ENCODE results near the gene CADPS2. TPM values are rescaled to one million over a fixed set of nuclear protein-coding genes. Genes with fewer than 3 reads are reported as not detected.

Gene CADPS2
- total RNA-seq, 2 experiments from 2014 or later = not detected

DNA sequence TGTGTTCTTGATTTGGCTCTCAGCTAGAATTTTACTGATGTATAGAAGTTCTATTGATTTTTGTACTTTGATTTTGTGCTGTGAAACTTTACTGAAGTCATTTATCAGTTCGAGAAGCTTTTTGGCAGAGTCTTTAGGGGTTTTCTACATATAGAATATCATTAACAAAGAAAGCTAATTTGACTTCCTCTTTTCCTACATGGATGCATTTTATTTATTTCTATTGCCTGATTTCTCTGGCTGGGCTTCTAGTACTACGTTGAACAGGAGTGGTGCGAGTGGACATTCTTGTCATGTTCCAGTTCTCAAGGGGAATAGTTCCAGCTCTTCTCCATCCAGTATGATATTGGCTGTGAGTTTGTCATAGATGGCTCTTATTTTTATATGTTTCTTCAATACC is 252.8 kb downstream of the CADPS2 start:
- no peak overlapping the region for H2AFZ ChIP-seq (ENCODE audit: low read length)
- DNase-seq (ENCODE audit: low spot score) = no peak
- no peak for TF ChIP-seq CTCF (conservative IDR thresholded peaks at IDR 0.05; ENCODE audit: low read length)
- TF ChIP-seq EZH2phosphoT487 (IDR thresholded peaks at IDR 0.05; ENCODE audit: borderline replicate concordance, low read depth, low read length) = no peak
- ChIA-PET POLR2A (no interaction called here), CTCF (ENCODE audit: unreplicated experiment) (no interaction called here)
- no peaks in the 10 kb centered on the region for H3K79me2 ChIP-seq (ENCODE audit: insufficient read depth, low read depth, low read length)
- H4K20me1 ChIP-seq (ENCODE audit: insufficient read depth, low read length) = no peaks in the 10 kb centered on the region
- H3K4me3 ChIP-seq (ENCODE audit: low read depth, low read length, poor library complexity, severe bottlenecking) = no peak overlapping the region
- H3K4me1 ChIP-seq (ENCODE audit: insufficient read depth, low read length, poor library complexity, severe bottlenecking) = no peaks in the 10 kb centered on the region
- no peaks in the 10 kb centered on the region for H3K9me3 ChIP-seq (ENCODE audit: low read length)
- intact Hi-C loops (cut with micrococcal nuclease; ENCODE audit: unreplicated experiment) = no loop called here
- no peaks in the 10 kb centered on the region for H3K36me3 ChIP-seq (ENCODE audit: insufficient read depth, low read length)
- no peak overlapping the region for H3K4me2 ChIP-seq (ENCODE audit: low read length)
- no peaks in the 10 kb centered on the region for H3K9me2 ChIP-seq (ENCODE audit: insufficient read depth, low read length)
- H3K27ac ChIP-seq (ENCODE audit: low read depth, low read length, poor library complexity, severe bottlenecking) = no peak overlapping the region
- BruUV-seq (replicated peaks) = no TSS peak

DNA sequence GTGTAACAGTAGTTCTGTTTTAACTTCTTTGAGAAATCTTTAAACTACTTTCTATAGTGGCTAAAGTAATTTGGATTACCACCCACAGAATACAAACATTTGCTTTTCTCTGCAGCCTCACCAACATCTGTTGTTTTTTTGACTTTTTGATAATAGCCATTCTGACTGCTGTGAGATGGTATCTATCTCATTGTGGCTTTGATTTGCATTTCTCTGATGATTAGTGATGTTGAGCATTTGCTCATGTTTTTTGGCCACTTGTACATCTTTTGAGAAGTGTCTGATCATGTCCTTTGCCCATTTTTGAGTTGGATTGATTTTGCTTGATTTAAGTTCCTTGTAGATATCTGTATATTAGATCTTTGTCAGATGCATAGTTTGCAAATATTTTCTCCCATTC is 254.0 kb downstream of the CADPS2 start:
- Histone ChIP-seq H3K27ac (ENCODE audit: low read depth, low read length, poor library complexity, severe bottlenecking) (no peak overlapping the region), H3K4me1 (ENCODE audit: insufficient read depth, low read length, poor library complexity, severe bottlenecking) (no peaks in the 10 kb centered on the region), H3K36me3 (ENCODE audit: insufficient read depth, low read length) (no peaks in the 10 kb centered on the region), H3K4me3 (ENCODE audit: low read depth, low read length, poor library complexity, severe bottlenecking) (no peak overlapping the region), H3K9me2 (ENCODE audit: insufficient read depth, low read length) (no peaks in the 10 kb centered on the region), H3K9me3 (ENCODE audit: low read length) (no peaks in the 10 kb centered on the region), H3K79me2 (ENCODE audit: insufficient read depth, low read depth, low read length) (no peaks in the 10 kb centered on the region), H3K4me2 (ENCODE audit: low read length) (no peak overlapping the region), H2AFZ (ENCODE audit: low read length) (no peak overlapping the region), H4K20me1 (ENCODE audit: insufficient read depth, low read length) (no peaks in the 10 kb centered on the region)
- DNase-seq (ENCODE audit: low spot score) = no peak
- no TSS peak for BruUV-seq (replicated peaks)
- ChIA-PET POLR2A (no interaction called here), CTCF (ENCODE audit: unreplicated experiment) (no interaction called here)
- TF ChIP-seq EZH2phosphoT487 (IDR thresholded peaks at IDR 0.05; ENCODE audit: borderline replicate concordance, low read depth, low read length) (no peak), CTCF (conservative IDR thresholded peaks at IDR 0.05; ENCODE audit: low read length) (no peak)
- intact Hi-C loops (cut with micrococcal nuclease; ENCODE audit: unreplicated experiment) = no loop called here

DNA sequence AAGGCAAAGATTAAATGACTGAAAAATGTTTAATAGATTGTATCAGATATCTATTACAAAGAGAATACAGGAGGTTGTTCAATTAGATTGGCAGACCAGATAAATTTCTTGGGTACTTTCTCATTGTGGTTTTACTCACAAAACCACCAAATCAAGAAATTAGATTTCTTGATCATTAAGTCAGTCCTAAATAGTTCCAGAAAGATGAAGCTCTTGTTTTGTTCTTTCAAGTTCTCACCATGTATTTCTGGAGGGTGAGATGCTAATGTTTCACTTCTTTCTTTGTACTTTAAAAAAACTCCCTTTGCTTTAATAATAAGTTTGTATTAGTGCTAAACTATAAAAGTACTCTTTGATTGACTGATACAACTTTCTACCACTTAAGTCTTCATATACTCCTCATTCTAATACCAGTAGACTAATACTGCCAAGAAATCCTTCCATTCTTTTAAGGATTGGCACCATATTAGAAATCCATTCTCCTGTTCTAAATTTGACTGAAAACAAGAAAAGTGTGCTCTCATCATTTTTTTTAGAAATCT is 256.8 kb downstream of the CADPS2 start:
- no peak overlapping the region for H2AFZ ChIP-seq (ENCODE audit: low read length)
- ChIA-PET POLR2A (no interaction called here), CTCF (ENCODE audit: unreplicated experiment) (no interaction called here)
- H3K36me3 ChIP-seq (ENCODE audit: insufficient read depth, low read length) = no peaks in the 10 kb centered on the region
- H3K79me2 ChIP-seq (ENCODE audit: insufficient read depth, low read depth, low read length) = no peaks in the 10 kb centered on the region
- no peak for DNase-seq (ENCODE audit: low spot score)
- no peak for TF ChIP-seq CTCF (conservative IDR thresholded peaks at IDR 0.05; ENCODE audit: low read length)
- TF ChIP-seq EZH2phosphoT487 (IDR thresholded peaks at IDR 0.05; ENCODE audit: borderline replicate concordance, low read depth, low read length) = no peak
- H3K4me2 ChIP-seq (ENCODE audit: low read length) = no peak overlapping the region
- no peaks in the 10 kb centered on the region for H4K20me1 ChIP-seq (ENCODE audit: insufficient read depth, low read length)
- H3K4me3 ChIP-seq (ENCODE audit: low read depth, low read length, poor library complexity, severe bottlenecking) = no peak overlapping the region
- H3K27ac ChIP-seq (ENCODE audit: low read depth, low read length, poor library complexity, severe bottlenecking) = no peak overlapping the region
- no peaks in the 10 kb centered on the region for H3K9me2 ChIP-seq (ENCODE audit: insufficient read depth, low read length)
- no peaks in the 10 kb centered on the region for H3K9me3 ChIP-seq (ENCODE audit: low read length)
- H3K4me1 ChIP-seq (ENCODE audit: insufficient read depth, low read length, poor library complexity, severe bottlenecking) = no peaks in the 10 kb centered on the region
- intact Hi-C loops (cut with micrococcal nuclease; ENCODE audit: unreplicated experiment) = no loop called here
- no TSS peak for BruUV-seq (replicated peaks)
